GM12801 (cell line): ENCODE measurements around the gene GLE1.

Experiments
- CTCF ChIP-seq: IDR thresholded peaks from one replicate; pipeline ENCODE4 v1.5.1; 2011; ENCODE audit warnings: control low read depth; ENCODE audit not compliant: insufficient read length; ENCODE audit errors: extremely low read depth

The GLE1 gene

DNA sequence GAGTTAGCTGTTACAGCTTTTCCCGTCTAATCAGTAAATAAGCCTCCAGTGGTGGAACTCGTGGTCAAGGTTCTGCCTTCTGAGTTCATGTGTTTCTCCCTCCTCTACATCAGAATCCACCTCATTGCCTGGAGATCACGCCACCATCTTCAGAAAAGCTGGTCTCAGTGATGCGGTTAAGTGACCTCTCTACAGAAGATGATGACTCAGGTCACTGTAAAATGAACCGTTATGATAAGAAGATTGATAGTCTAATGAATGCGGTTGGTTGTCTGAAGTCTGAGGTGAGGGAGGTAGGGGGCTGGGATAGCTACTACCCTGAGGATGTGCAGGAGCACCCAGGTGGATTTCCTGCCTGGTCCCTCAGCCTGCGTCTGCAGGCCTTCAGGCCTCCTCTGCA is 35.4 kb upstream of the GLE1 start:
- TF ChIP-seq CTCF = no peak

- no peak for TF ChIP-seq CTCF
These were observed 34.0 kb upstream of the GLE1 start for GRCh38 chr9:128470560-128470959.

DNA sequence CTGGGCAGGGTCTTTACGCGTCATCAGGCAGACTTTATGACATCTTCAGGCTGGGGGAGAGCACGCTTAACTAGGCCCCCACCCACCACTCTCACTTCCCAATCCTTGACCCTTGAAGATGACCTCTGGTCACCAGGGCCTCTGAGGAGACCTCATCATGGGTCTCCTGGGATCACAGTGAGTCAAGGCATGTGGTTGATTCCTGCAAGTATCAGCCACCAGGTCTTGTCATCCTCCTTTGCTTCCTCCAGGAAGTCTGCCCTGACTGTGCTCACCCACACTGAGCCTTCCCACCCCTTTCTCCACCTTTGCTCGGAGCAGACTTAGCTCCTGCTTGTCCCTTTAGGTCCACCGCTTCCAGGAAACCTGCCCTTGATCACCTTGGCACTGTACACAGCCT is 31.4 kb upstream of the GLE1 start:
- TF ChIP-seq CTCF = no peak

- TF ChIP-seq CTCF = no peak
These were observed 28.7 kb upstream of the GLE1 start for GRCh38 chr9:128475867-128476266.

- TF ChIP-seq CTCF = no peak
These were observed 25.3 kb upstream of the GLE1 start for GRCh38 chr9:128479262-128479661.

GRCh38 chr9:128481561-128481960 is 23.0 kb upstream of the GLE1 start:
- no peak for TF ChIP-seq CTCF

GRCh38 chr9:128482186-128482585 is 22.3 kb upstream of the GLE1 start:
- no peak for TF ChIP-seq CTCF
